Upper lobe of left lung (tissue), 6 donors: ENCODE data around the gene CADPS. TPM values are rescaled to one million over a fixed set of nuclear protein-coding genes. Genes with fewer than 3 reads are reported as not detected.

ENCODE experiments used
- ATAC-seq, 2 donors: fragments of 200-7000 bp; cut with Tn5 transposase; one replicate each; pipeline ENCODE4 v1.9.1; 2022; ENCODE audit warnings: mild to moderate bottlenecking in 2 of 2, moderate library complexity in 2 of 2; ENCODE audit not compliant: low FRiP score in 2 of 2
- DNase-seq, 2 donors: peaks; one replicate each; pipeline ENCODE4 v3.0.0-alpha.2; 2019 to 2020
- H3K27ac ChIP-seq, 4 donors: fragments of 200-600 bp; sonication (generic); one replicate each; pipeline ENCODE4 v1.5.1; 2016 to 2019
- H3K27me3 ChIP-seq, 4 donors: fragments of 200-600 bp; sonication (generic); one replicate each; pipeline ENCODE4 v1.5.1; 2017 to 2019
- H3K36me3 ChIP-seq, 4 donors: fragments of 200-600 bp; sonication (generic); one replicate each; pipeline ENCODE4 v1.5.1; 2016 to 2019
- H3K4me1 ChIP-seq, 4 donors: fragments of 200-600 bp; sonication (generic); one replicate each; pipeline ENCODE4 v1.5.1; 2018 to 2019
- H3K4me3 ChIP-seq, 4 donors: fragments of 200-600 bp; sonication (generic); one replicate each; pipeline ENCODE4 v1.5.1; 2017 to 2019; ENCODE audit warnings: mild to moderate bottlenecking in 2 of 4, moderate library complexity in 1 of 4
- H3K9me3 ChIP-seq, 4 donors: fragments of 200-600 bp; sonication (generic); one replicate each; pipeline ENCODE4 v1.5.1; 2018 to 2019
- CTCF ChIP-seq, 6 experiments: fragments of 450-650 bp in 4 of 6; fragments of 200-600 bp in 2 of 6; sonication (generic) in 2 of 6; IDR thresholded peaks; one replicate each; pipeline ENCODE4 v1.5.1; 2016 to 2019; ENCODE audit warnings: antibody characterized with exemption in 6 of 6
- EP300 ChIP-seq, 4 donors: sonication (generic); formaldehyde crosslinking; IDR thresholded peaks; one replicate each; pipeline ENCODE4 v1.5.1; 2017; ENCODE audit warnings: antibody characterized with exemption in 4 of 4, control low read depth in 2 of 4
- POLR2A ChIP-seq, 4 donors: fragments of 450-650 bp; IDR thresholded peaks; one replicate each; pipeline ENCODE4 v1.5.1; 2016 to 2017; ENCODE audit warnings: antibody characterized with exemption in 4 of 4, mild to moderate bottlenecking in 2 of 4
- POLR2AphosphoS5 ChIP-seq, 2 donors: sonication (generic); formaldehyde crosslinking; IDR thresholded peaks; one replicate each; pipeline ENCODE4 v1.5.1; 2017; ENCODE audit warnings: antibody characterized with exemption in 2 of 2
- WGBS, 2 donors: methylation state at CpG; one replicate each; pipeline ENCODE4 v1.1.5; 2017 to 2018; 5-methylcytosine and 5-hydroxymethylcytosine counted together
- total RNA-seq, 6 donors: library from RNA; depleted of rRNA in 4 of 6; stranded (reverse); fragments of >200 nt in 4 of 6; gene quantifications; one replicate each; pipeline versions ENCODE4 v1.1.0 to v1.2.1, GENCODE V29; 2016 to 2021
- donor health status: DM: no; HTN: no; CAD: no; lungs with moderate emphysema.
- donor health status: DM: no; HTN: yes; CAD: no; lungs with severe emphysema.

Gene CADPS
- total RNA-seq, 6 donors from 2014 or later: 0.29 to 1.5 (median 1.2) TPM; not detected in 3

GRCh38 chr3:62677926-62678325, 197.3 kb downstream of the CADPS start:
- DNase-seq (no peak), ATAC-seq (no peak)
- Histone ChIP-seq H3K27me3 (no peaks in the 10 kb centered on the region), H3K27ac (no peak overlapping the region), H3K9me3 (no peaks in the 10 kb centered on the region), H3K36me3 (no peaks in the 10 kb centered on the region), H3K4me1 (no peaks in the 10 kb centered on the region), H3K4me3 (no peak overlapping the region)
- 28 to 33% methylated on average over 1 of the region's 1 CpG for WGBS, 2 donors
- TF ChIP-seq EP300 (IDR thresholded peaks at IDR 0.05): no peak
- no peak for TF ChIP-seq POLR2AphosphoS5 (IDR thresholded peaks at IDR 0.05)
- no peak for TF ChIP-seq POLR2A (IDR thresholded peaks at IDR 0.05)
- TF ChIP-seq CTCF (IDR thresholded peaks at IDR 0.05): no peak

- TF ChIP-seq EP300 (IDR thresholded peaks at IDR 0.05) (no peak), POLR2A (IDR thresholded peaks at IDR 0.05) (no peak), POLR2AphosphoS5 (IDR thresholded peaks at IDR 0.05) (no peak), CTCF (IDR thresholded peaks at IDR 0.05) (no peak)
- WGBS, 2 donors: 54 to 60% methylated on average over 3 of the region's 3 CpGs
Observed at GRCh38 chr3:62676689-62677271, 198.4 kb downstream of the CADPS start.

GRCh38 chr3:62675492-62675891, 199.7 kb downstream of the CADPS start:
- no peak for TF ChIP-seq POLR2AphosphoS5 (IDR thresholded peaks at IDR 0.05)
- TF ChIP-seq EP300 (IDR thresholded peaks at IDR 0.05): no peak
- no peak for TF ChIP-seq CTCF (IDR thresholded peaks at IDR 0.05)
- no peak for TF ChIP-seq POLR2A (IDR thresholded peaks at IDR 0.05)
- Histone ChIP-seq H3K27ac (no peak overlapping the region), H3K27me3 (no peaks in the 10 kb centered on the region), H3K9me3 (no peaks in the 10 kb centered on the region), H3K4me1 (no peaks in the 10 kb centered on the region), H3K4me3 (no peak overlapping the region), H3K36me3 (no peaks in the 10 kb centered on the region)
- no peak for DNase-seq
- WGBS, 2 donors: 79 to 97% methylated on average over 1 of the region's 1 CpG
- no peak for ATAC-seq

More at GRCh38 chr3:62676689-62677271, 198.4 kb downstream of the CADPS start:
- no peaks in the 10 kb centered on the region for H3K27me3 ChIP-seq
- H3K9me3 ChIP-seq: no peaks in the 10 kb centered on the region
- DNase-seq (no peak), ATAC-seq (no peak)
- no peak overlapping the region for H3K4me3 ChIP-seq
- H3K4me1 ChIP-seq: no peaks in the 10 kb centered on the region
- no peak overlapping the region for H3K27ac ChIP-seq
- no peaks in the 10 kb centered on the region for H3K36me3 ChIP-seq

GRCh38 chr3:62672988-62673313, 202.3 kb downstream of the CADPS start:
- Histone ChIP-seq H3K27me3 (no peaks in the 10 kb centered on the region), H3K27ac (no peak overlapping the region), H3K9me3 (no peaks in the 10 kb centered on the region), H3K4me3 (no peak overlapping the region), H3K4me1 (no peaks in the 10 kb centered on the region), H3K36me3 (no peaks in the 10 kb centered on the region)
- DNase-seq (no peak), ATAC-seq (no peak)
- no peak for TF ChIP-seq CTCF (IDR thresholded peaks at IDR 0.05)

GRCh38 chr3:62672270-62672987, 202.8 kb downstream of the CADPS start:
- TF ChIP-seq POLR2AphosphoS5 (IDR thresholded peaks at IDR 0.05): no peak
- no peak for TF ChIP-seq POLR2A (IDR thresholded peaks at IDR 0.05)
- TF ChIP-seq CTCF (IDR thresholded peaks at IDR 0.05): no peak
- TF ChIP-seq EP300 (IDR thresholded peaks at IDR 0.05): no peak
- Histone ChIP-seq H3K27me3 (no peaks in the 10 kb centered on the region), H3K4me3 (no peak overlapping the region), H3K27ac (no peak overlapping the region), H3K4me1 (no peaks in the 10 kb centered on the region), H3K9me3 (no peaks in the 10 kb centered on the region), H3K36me3 (no peaks in the 10 kb centered on the region)
- ATAC-seq (no peak), DNase-seq (no peak)
- WGBS, 2 donors: 71 to 74% methylated on average over 10 of the region's 10 CpGs
